ENCODE results near the gene LBP. TPM values are rescaled to one million over a fixed set of nuclear protein-coding genes. Genes with fewer than 3 reads are reported as not detected.

The LBP gene
- total and polyA plus RNA-seq, 2 donors from 2014 or later = 1.2 to 2.3 TPM

GRCh38 chr20:38331245-38331644 lies 15.0 kb upstream of the LBP start:
- Histone ChIP-seq H3K27ac (ENCODE audit: low read depth in 2 of 2, low read length in 2 of 2) (no peak overlapping the region), H3K9me3 (ENCODE audit: control insufficient read depth in 2 of 3, insufficient read depth in 1 of 3, low read length in 3 of 3) (no peaks in the 10 kb centered on the region), H3K27me3 (ENCODE audit: control insufficient read depth, insufficient read depth, low read length) (no peaks in the 10 kb centered on the region), H3K4me3 (ENCODE audit: low read length in 3 of 3) (no peak overlapping the region), H3K36me3 (ENCODE audit: control insufficient read depth in 2 of 3, insufficient read depth in 3 of 3, low read length in 3 of 3) (no peaks in the 10 kb centered on the region), H3K4me1 (ENCODE audit: control insufficient read depth in 2 of 3, insufficient read depth in 2 of 3, low read depth in 1 of 3, low read length in 3 of 3) (peaks cover 0 to 4% (median 2%) of the 10 kb centered on the region in 3 donors), H3K9ac (ENCODE audit: low read length in 3 of 3) (no peak overlapping the region)
- DNase-seq (no peak), FAIRE-seq (no peak)
- intact Hi-C loops (cut with DNase I) = no loop called here
- no peak for TF ChIP-seq CTCF (IDR thresholded peaks at IDR 0.05; ENCODE audit: borderline replicate concordance, extremely low read depth, insufficient read depth)

GRCh38 chr20:38331814-38332213 lies 14.5 kb upstream of the LBP start:
- Histone ChIP-seq H3K9ac (ENCODE audit: low read length in 3 of 3) (no peak overlapping the region), H3K4me3 (ENCODE audit: low read length in 3 of 3) (no peak overlapping the region), H3K36me3 (ENCODE audit: control insufficient read depth in 2 of 3, insufficient read depth in 3 of 3, low read length in 3 of 3) (no peaks in the 10 kb centered on the region), H3K9me3 (ENCODE audit: control insufficient read depth in 2 of 3, insufficient read depth in 1 of 3, low read length in 3 of 3) (no peaks in the 10 kb centered on the region), H3K4me1 (ENCODE audit: control insufficient read depth in 2 of 3, insufficient read depth in 2 of 3, low read depth in 1 of 3, low read length in 3 of 3) (peaks cover 0 to 4% (median 2%) of the 10 kb centered on the region in 3 donors), H3K27me3 (ENCODE audit: control insufficient read depth, insufficient read depth, low read length) (no peaks in the 10 kb centered on the region), H3K27ac (ENCODE audit: low read depth in 2 of 2, low read length in 2 of 2) (no peak overlapping the region)
- intact Hi-C loops (cut with DNase I) = no loop called here
- FAIRE-seq (no peak), DNase-seq (no peak)
- no peak for TF ChIP-seq CTCF (IDR thresholded peaks at IDR 0.05; ENCODE audit: borderline replicate concordance, extremely low read depth, insufficient read depth)

GRCh38 chr20:38334016-38334415 lies 12.3 kb upstream of the LBP start:
- FAIRE-seq (no peak), DNase-seq (no peak)
- Histone ChIP-seq H3K9ac (ENCODE audit: low read length in 3 of 3) (no peak overlapping the region), H3K27me3 (ENCODE audit: control insufficient read depth, insufficient read depth, low read length) (no peaks in the 10 kb centered on the region), H3K36me3 (ENCODE audit: control insufficient read depth in 2 of 3, insufficient read depth in 3 of 3, low read length in 3 of 3) (no peaks in the 10 kb centered on the region), H3K9me3 (ENCODE audit: control insufficient read depth in 2 of 3, insufficient read depth in 1 of 3, low read length in 3 of 3) (peaks cover 0 to 6% (median 3%) of the 10 kb centered on the region in 3 donors), H3K4me3 (ENCODE audit: low read length in 3 of 3) (no peak overlapping the region), H3K27ac (ENCODE audit: low read depth in 2 of 2, low read length in 2 of 2) (no peak overlapping the region), H3K4me1 (ENCODE audit: control insufficient read depth in 2 of 3, insufficient read depth in 2 of 3, low read depth in 1 of 3, low read length in 3 of 3) (peaks cover 0 to 4% (median 2%) of the 10 kb centered on the region in 3 donors)
- TF ChIP-seq CTCF (IDR thresholded peaks at IDR 0.05; ENCODE audit: borderline replicate concordance, extremely low read depth, insufficient read depth) = no peak
- intact Hi-C loops (cut with DNase I) = no loop called here

GRCh38 chr20:38336726-38337125 lies 9.6 kb upstream of the LBP start:
- intact Hi-C loops (cut with DNase I) = no loop called here
- no peaks in the 10 kb centered on the region for H3K4me1 ChIP-seq (ENCODE audit: control insufficient read depth in 2 of 3, insufficient read depth in 2 of 3, low read depth in 1 of 3, low read length in 3 of 3)
- H3K9ac ChIP-seq (ENCODE audit: low read length in 3 of 3) = no peak overlapping the region
- no peak for DNase-seq
- no peak for FAIRE-seq
- H3K9me3 ChIP-seq (ENCODE audit: control insufficient read depth in 2 of 3, insufficient read depth in 1 of 3, low read length in 3 of 3) = peaks cover 0 to 6% (median 3%) of the 10 kb centered on the region in 3 donors
- no peak for TF ChIP-seq CTCF (IDR thresholded peaks at IDR 0.05; ENCODE audit: borderline replicate concordance, extremely low read depth, insufficient read depth)
- no peak overlapping the region for H3K4me3 ChIP-seq (ENCODE audit: low read length in 3 of 3)
- no peak overlapping the region for H3K27ac ChIP-seq (ENCODE audit: low read depth in 2 of 2, low read length in 2 of 2)
- H3K36me3 ChIP-seq (ENCODE audit: control insufficient read depth in 2 of 3, insufficient read depth in 3 of 3, low read length in 3 of 3) = no peaks in the 10 kb centered on the region
- no peaks in the 10 kb centered on the region for H3K27me3 ChIP-seq (ENCODE audit: control insufficient read depth, insufficient read depth, low read length)

Measured in kidney (tissue), 14 donors.